PFSK-1 (cell line): Measurements from ENCODE around the gene GDF10.

Source experiments
- FOXP2 ChIP-seq: optimal IDR thresholded peaks from 2 replicates; pipeline ENCODE3; 2011; ENCODE audit warnings: borderline replicate concordance, control low read depth, inconsistent platforms; ENCODE audit not compliant: insufficient read depth; ENCODE audit errors: extremely low read length, extremely low read depth
- POLR2AphosphoS5 ChIP-seq: IDR thresholded peaks from 2 replicates; pipeline ENCODE4 v1.6.1; 2012; ENCODE audit warnings: low read depth, mild to moderate bottlenecking, control low read depth, low read length, moderate library complexity
- REST ChIP-seq, 2 experiments: IDR thresholded peaks; 2 replicates each; pipeline versions ENCODE4 v1.6.1 to v1.8.0; 2011 to 2012; ENCODE audit warnings: low read depth in 2 of 2, low read length in 2 of 2, control low read depth in 1 of 2, inconsistent platforms in 1 of 2, mild to moderate bottlenecking in 1 of 2, moderate library complexity in 1 of 2; ENCODE audit not compliant: insufficient read depth in 1 of 2
- SIN3A ChIP-seq: IDR thresholded peaks from 2 replicates; pipeline ENCODE4 v1.6.1; 2012; ENCODE audit warnings: mild to moderate bottlenecking, low read length, moderate library complexity, borderline replicate concordance; ENCODE audit not compliant: insufficient read depth
- TAF1 ChIP-seq: IDR thresholded peaks from 2 replicates; pipeline ENCODE4 v1.6.1; 2012; ENCODE audit warnings: low read length, control low read depth, borderline replicate concordance; ENCODE audit not compliant: insufficient read depth

GDF10 gene

GRCh38 chr10:47315421-47315820, 15.4 kb downstream of the GDF10 start:
- TF ChIP-seq REST (IDR thresholded peaks at IDR 0.05; ENCODE audit: insufficient read depth in 1 of 2, low read depth in 2 of 2, low read length in 2 of 2) (no peak), POLR2AphosphoS5 (no peak), FOXP2 (no peak), TAF1 (no peak), SIN3A (no peak)

- TF ChIP-seq SIN3A (no peak), REST (IDR thresholded peaks at IDR 0.05; ENCODE audit: insufficient read depth in 1 of 2, low read depth in 2 of 2, low read length in 2 of 2) (no peak), TAF1 (no peak), FOXP2 (no peak), POLR2AphosphoS5 (no peak)
These were observed 16.1 kb downstream of the GDF10 start for GRCh38 chr10:47316131-47316530.

GRCh38 chr10:47317251-47317650, 17.3 kb downstream of the GDF10 start:
- no peak for TF ChIP-seq FOXP2
- no peak for TF ChIP-seq TAF1

DNA sequence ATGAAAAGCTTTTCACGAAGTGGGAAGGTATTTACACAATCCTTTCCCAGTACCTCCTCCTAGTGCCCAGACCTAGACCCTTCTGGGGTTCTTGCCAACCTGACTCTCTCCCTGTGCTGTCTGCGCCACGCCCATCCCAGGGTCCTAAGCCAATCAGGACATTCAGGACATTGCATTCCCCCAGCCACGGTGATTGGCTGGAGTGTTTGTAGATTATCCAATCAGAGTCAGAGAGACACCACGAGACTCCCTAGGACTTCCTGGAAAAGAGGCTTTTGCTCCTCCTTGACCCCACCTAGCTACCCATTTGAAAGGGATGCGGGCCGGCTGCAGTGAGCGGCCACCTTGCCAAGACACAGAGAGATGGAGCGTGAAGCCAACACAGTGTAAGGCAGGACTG, 18.7 kb downstream of the GDF10 start:
- TF ChIP-seq REST (IDR thresholded peaks at IDR 0.05; ENCODE audit: insufficient read depth in 1 of 2, low read depth in 2 of 2, low read length in 2 of 2) = no peak
- TF ChIP-seq SIN3A = no peak
- TF ChIP-seq TAF1 = no peak
- no peak for TF ChIP-seq POLR2AphosphoS5
- no peak for TF ChIP-seq FOXP2

- TF ChIP-seq SIN3A = no peak
- no peak for TF ChIP-seq FOXP2
- TF ChIP-seq REST (IDR thresholded peaks at IDR 0.05; ENCODE audit: insufficient read depth in 1 of 2, low read depth in 2 of 2, low read length in 2 of 2) = no peak
- no peak for TF ChIP-seq POLR2AphosphoS5
- no peak for TF ChIP-seq TAF1
These were observed 19.8 kb downstream of the GDF10 start for GRCh38 chr10:47319784-47320183.
